ENCODE results near the gene NPTX1. TPM values are rescaled to one million over a fixed set of nuclear protein-coding genes. Genes with fewer than 3 reads are reported as not detected.
"Not testable (repeated sequence)": the region's sequence is repeated elsewhere in the genome, so short reads cannot be mapped to it uniquely, and the experiment has no call there.

NPTX1 gene
- 5.7 TPM for total RNA-seq

GRCh38 chr17:80475910-80476876 is at the start of gene NPTX1:
TSS of gene NPTX1 (minus strand) at chr17:80476607. CDS start at chr17:80476446, 161 bp downstream.
- no peak for DNase-seq (ENCODE audit: low spot score)

DNA sequence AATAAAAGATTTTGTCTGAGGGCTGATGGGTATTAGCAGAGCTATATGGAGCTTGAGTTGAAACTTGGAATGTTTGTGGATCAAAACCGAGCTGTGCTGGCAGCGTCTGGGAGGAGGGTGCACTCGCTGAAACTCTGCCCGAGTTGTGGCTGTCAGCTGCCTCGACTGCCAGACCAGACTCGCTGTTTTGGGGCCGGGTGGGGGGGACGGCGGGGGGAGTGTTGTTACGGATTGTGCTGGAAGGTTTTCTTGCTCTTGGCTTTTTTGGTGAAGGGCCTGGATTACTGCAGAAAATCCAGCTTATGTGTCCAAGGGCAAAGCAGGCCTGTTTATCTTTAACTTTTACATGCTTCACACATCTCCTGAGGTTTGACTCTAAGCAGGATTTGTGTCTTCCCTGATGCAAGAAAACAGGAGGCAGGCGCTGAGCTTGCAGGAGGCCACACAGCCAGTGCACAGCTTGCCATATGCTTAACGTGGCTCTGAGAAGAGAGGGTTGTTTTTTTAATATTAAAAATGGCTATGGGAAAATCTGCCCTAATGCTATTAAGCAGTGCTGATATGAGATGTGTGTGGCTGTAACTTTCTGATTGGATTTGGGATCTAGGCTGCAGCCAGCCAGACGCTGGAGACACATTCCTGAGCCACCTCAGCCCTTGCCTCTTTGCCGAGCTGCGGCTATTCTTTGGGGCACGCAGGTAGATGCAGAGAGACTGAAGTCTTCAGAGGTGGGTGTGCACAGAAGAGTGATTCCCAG is 47.7 kb upstream of the NPTX1 start:
- DNase-seq (ENCODE audit: low spot score) = peak; percentile 16

DNA sequence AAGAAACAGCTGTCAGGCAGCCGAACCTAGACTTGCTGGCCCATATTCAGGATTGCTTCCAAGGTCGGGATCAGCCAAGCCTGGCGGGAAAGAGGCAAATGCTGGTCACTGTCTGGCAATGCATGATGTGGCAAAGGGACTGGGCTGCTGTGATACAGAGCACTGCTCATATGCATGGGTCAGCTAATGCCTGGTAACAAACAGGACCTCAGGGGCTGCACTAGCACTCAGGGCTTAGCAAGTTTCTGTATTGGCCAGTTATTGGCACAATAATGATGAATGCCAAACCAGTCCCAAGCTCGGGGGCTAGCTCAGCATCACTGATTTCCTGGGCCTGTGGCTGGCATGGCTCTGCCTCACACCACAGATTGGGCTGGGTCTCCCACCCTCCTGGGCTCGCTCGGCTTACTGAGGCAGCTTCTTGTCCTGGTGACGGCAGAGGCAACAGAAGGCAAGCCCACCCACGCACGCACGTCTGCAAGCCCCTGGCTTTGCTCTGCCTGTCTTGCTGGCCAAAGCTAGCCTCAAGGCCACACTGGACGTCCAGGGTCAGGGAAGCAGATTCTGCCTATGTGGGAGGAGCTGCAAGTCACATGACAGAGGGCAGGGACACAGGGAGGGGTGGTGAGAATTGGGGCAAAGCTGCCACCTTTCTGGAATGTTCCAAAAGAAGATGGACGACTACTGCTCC is 46.8 kb upstream of the NPTX1 start:
- no peak for DNase-seq (ENCODE audit: low spot score)

DNA sequence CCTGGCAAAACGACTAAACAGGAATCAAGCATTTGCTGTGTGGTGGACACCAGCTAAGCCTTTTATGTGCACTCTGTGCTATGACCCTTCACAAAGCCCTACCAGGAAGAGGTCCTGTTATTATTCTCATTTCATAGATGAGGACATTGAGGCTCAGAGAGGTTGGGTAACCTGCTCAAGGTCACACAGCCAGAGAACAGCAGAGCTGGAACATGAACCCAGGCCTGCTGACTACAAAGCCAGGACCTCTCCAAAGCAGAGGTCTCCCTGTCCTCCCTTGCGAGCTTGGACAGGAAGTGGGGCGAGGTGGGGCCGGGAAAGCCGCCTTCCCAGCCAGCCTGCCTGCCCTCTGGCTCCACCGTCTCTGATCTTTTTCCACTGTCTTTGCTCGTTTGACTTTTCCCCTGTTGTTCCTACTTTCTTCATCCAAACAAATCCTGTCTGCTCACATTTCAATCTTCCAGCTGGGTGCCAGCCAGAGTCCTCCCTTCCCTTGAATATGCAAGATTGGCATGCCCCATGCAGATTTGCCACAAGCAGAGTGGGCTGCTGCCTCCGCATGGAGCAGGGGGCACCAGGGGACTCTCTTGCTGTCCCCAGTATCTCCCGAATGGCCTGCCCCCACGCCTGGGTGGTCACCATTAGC is 44.5 kb upstream of the NPTX1 start:
- DNase-seq (ENCODE audit: low spot score) = no peak

DNA sequence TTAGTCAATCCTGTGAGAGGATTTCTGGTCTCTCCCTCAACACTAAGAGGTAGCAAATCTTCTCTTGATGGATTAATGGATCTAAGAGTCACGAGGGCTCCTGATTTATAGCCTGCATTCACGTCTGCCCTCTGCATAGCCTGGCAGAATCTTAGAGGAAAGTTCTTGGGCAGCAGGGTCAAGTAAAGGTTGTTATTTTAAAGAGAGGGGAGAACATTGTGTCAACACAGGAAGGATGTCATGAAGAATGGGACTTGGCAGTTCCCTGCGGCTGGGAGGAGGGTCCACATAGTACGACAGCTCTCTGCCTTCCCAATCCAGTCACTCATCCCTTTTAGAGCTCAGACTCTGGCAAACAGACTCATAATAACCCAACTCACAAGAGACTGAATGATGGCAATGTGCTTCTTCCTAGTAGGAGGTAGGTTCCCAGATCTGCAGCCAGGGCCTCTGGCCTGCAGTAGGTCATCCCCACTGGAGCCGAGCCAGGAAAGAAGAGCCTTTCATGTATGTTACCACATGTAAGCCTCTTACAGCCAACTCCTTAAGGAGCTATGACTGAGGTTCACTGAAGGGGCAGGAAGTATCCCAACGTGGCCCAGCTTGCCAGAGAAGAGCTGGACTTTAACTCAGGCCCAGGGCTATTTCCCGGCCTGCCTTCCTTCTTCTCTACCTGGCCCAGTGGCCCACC is 42.8 kb upstream of the NPTX1 start:
- no peak for DNase-seq (ENCODE audit: low spot score)

DNA sequence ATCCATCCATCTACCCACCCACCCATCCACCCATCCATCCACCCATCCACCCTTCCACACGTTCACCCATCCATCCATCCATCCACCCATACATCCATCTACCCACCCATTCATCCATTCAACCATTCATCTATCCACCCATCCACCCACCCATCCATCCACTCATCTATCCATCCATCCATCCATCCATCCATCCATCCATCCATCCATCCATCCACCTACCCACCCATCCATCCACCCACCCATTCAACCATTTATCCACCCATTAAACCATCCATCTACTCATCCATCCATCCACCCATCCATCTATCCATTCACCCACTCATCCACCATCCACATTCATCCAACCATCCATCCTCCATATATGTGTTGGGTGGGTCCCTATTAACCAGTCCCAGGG is 42.0 kb upstream of the NPTX1 start:
- no peak for DNase-seq (ENCODE audit: low spot score)

- no peak for DNase-seq (ENCODE audit: low spot score)
These were observed 41.2 kb upstream of the NPTX1 start for GRCh38 chr17:80517641-80518040.

DNA sequence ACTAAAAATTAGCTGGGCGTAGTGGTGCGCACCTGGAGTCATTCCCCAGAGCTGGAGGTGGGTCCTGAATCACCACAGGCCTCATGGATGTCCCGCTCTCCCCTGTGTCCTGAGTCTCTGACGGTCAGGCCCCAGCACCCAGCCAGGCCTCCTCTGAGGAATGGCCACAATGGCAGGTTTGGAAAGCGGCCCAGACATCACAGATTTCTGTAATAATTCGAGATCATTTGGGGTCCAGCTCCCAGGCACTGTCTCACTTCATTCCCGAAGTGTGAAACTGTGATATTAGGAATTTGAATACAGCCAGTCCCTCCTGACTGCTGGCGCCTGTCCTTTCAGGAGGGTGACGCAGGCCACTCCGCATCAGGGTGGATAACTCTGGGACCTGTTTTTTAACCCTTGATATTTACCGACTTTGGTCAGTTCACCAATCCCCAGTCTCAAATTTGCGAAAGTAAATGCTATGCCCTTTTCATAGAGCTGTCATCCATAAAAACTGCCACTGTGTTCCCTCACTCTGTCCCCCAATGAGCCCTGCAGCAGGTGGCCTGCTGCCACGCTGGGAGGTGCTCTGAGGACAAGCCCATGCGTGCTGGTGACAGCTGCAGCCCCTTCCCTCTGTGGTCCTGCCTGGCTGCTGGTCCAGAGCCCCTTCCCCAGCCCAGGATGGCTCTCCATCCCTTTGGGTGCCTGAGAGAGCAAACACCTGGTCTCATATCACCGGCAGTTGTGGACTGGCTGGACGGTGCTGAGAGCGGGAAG is 39.9 kb upstream of the NPTX1 start:
- no peak for DNase-seq (ENCODE audit: low spot score)

GRCh38 chr17:80513892-80514291 is 37.5 kb upstream of the NPTX1 start:
- DNase-seq (ENCODE audit: low spot score) = no peak

GRCh38 chr17:80513201-80513600 is 36.8 kb upstream of the NPTX1 start:
- DNase-seq (ENCODE audit: low spot score) = no peak

- DNase-seq (ENCODE audit: low spot score) = no peak
These were observed 35.8 kb upstream of the NPTX1 start for GRCh38 chr17:80512233-80512632.

- DNase-seq (ENCODE audit: low spot score) = no peak
These were observed 35.1 kb upstream of the NPTX1 start for GRCh38 chr17:80511222-80512180.

DNA sequence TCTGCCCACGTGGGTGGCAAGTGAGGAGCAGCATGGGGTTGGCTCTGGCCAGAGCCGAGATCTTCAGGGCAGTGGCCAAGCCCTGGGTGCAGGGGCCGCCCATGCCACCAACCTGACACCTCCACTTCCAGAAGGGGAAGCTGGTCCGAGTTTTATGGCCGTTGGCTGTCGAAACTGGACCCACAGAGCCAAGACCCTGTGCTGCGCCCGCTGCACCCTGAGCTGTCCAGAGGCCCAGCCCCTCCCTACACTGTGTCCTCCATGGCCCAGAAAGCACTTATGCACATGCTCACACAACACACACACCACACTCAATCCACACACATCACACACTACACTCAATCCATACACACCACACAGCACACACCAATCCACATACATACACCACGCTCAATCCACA is 34.4 kb upstream of the NPTX1 start:
- no peak for DNase-seq (ENCODE audit: low spot score)

DNA sequence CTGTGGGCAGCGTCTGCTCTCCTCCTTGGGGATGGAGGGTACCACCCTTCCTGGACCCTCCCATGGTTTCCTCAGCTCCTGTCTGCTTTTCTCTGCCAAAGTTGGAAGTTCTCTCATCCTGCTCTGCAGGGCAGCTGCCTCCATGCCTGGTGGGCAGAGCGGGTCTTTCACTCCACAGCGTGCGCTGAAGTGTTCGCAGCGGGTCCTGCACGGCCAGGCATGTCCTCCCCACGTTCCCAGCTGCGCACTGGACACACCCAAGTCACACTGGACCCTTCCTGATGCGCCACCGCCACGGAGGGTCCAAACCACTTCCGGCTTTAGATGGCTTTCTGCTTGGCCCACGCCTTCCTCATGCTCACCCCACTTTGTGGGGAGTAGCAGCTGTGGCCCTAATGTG is 33.7 kb upstream of the NPTX1 start:
- DNase-seq (ENCODE audit: low spot score) = no peak

DNA sequence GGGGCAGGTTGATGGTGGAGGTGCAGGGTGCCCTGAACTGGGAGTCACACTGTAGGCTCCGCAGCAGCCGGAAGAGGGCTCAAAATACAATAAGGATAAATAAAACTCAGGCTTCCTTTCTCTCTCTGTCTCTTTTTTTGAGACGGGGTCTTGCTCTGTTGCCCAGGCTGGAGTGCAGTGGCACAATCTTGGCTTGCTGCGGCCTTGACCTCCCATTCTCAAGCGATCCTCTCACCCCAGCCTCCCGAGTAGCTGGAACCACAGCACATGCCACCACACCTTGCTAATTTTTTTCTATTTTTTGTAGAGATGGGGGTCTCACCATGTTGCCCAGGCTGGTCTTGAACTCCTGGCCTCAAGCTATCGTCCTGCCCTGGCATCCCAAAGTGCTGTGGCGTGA is 32.9 kb upstream of the NPTX1 start:
- DNase-seq (ENCODE audit: low spot score) = no peak

- no peak for DNase-seq (ENCODE audit: low spot score)
These were observed 31.6 kb upstream of the NPTX1 start for GRCh38 chr17:80507965-80508364.

- DNase-seq (ENCODE audit: low spot score) = not testable (repeated sequence)
These were observed 30.8 kb upstream of the NPTX1 start for GRCh38 chr17:80507177-80507576.

GRCh38 chr17:80504686-80505413 is 28.4 kb upstream of the NPTX1 start:
- DNase-seq (ENCODE audit: low spot score) = no peak

Data from mucosa of gallbladder (tissue), 1 donor.